Skeletal muscle tissue (tissue), 4 donors: ENCODE data around the gene DRICH1. TPM values are rescaled to one million over a fixed set of nuclear protein-coding genes. Genes with fewer than 3 reads are reported as not detected.
"Not testable (repeated sequence)": the region's sequence is repeated elsewhere in the genome, so short reads cannot be mapped to it uniquely, and the experiment has no call there.

ENCODE experiments used
- H3K27ac ChIP-seq: one replicate; pipeline ENCODE4 v1.7.0; 2013; ENCODE audit warnings: mild to moderate bottlenecking, low read depth, low read length, inconsistent platforms
- H3K27me3 ChIP-seq, 3 donors: one replicate each; pipeline ENCODE4 v1.7.0; 2013; ENCODE audit warnings: low read length in 3 of 3; ENCODE audit not compliant: control insufficient read depth in 3 of 3, insufficient read depth in 3 of 3
- H3K36me3 ChIP-seq, 3 donors: one replicate each; pipeline ENCODE4 v1.7.0; 2013; ENCODE audit warnings: low read length in 3 of 3; ENCODE audit not compliant: control insufficient read depth in 3 of 3, insufficient read depth in 3 of 3
- H3K4me1 ChIP-seq, 3 donors: one replicate each; pipeline ENCODE4 v1.7.0; 2013; ENCODE audit warnings: low read length in 3 of 3, mild to moderate bottlenecking in 3 of 3; ENCODE audit not compliant: control insufficient read depth in 3 of 3, insufficient read depth in 3 of 3
- H3K4me3 ChIP-seq, 3 donors: one replicate each; pipeline ENCODE4 v1.7.0; 2013; ENCODE audit warnings: low read length in 3 of 3
- H3K9ac ChIP-seq, 3 donors: one replicate each; pipeline ENCODE4 v1.7.0; 2013; ENCODE audit warnings: low read length in 3 of 3, mild to moderate bottlenecking in 3 of 3, moderate library complexity in 2 of 3, low read depth in 1 of 3
- H3K9me3 ChIP-seq, 3 donors: one replicate each; pipeline ENCODE4 v1.7.0; 2013; ENCODE audit warnings: low read length in 3 of 3; ENCODE audit not compliant: control insufficient read depth in 3 of 3
- total RNA-seq: library from RNA; depleted of rRNA; stranded (reverse); fragments of >200 nt; gene quantifications from one replicate; pipeline ENCODE4 v1.2.3, GENCODE V29; 2014
- donor health status: Osteomylitis.

The DRICH1 gene
- total RNA-seq, 1 donor from 2014 or later: 0.52 TPM

DNA sequence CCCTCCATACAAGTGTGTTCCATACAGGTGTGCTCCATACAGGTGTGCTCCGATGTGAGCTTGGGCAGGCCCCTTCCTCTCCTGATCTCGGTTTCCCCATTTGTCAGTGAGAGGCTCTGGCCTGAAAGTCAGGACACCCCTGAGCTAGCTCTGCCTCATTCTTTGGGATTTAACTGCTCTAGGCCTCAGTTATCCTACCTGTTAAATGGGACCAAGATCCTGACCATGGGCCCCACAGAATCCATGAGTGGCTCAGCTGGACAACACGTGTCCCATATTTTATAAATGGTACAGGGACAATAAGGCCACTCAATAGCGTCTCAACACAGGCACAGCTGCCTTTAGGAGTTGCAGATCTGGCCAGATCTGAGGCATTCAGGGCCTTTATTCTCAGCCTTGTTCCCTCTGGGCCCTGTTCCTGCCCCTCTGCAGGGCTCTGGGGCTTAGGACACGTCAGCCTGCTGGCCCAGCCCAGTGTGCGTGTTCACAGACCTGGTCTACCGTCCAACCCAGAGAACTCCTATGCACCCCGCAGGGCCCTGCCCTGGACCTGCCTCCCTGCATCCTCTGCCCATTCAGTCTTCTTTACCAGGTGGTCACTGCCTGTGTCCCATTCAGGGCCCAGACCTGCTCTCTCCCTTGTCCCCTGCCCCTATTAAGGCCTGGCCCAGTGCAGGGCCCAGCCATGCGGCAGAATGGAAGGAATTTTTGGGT is 33.2 kb downstream of the DRICH1 start:
- no peak overlapping the region for H3K4me3 ChIP-seq
- no peak overlapping the region for H3K27ac ChIP-seq
- no peaks in the 10 kb centered on the region for H3K36me3 ChIP-seq
- no peaks in the 10 kb centered on the region for H3K4me1 ChIP-seq
- no peak overlapping the region for H3K9ac ChIP-seq
- no peaks in the 10 kb centered on the region for H3K9me3 ChIP-seq
- peaks cover 0 to 2% (median 2%) of the 10 kb centered on the region in 3 donors for H3K27me3 ChIP-seq

GRCh38 chr22:23597576-23598268 is 34.4 kb downstream of the DRICH1 start:
- not testable (repeated sequence) for H3K9me3 ChIP-seq, H3K27me3 ChIP-seq, H3K4me1 ChIP-seq, H3K27ac ChIP-seq, H3K4me3 ChIP-seq, H3K36me3 ChIP-seq, H3K9ac ChIP-seq

DNA sequence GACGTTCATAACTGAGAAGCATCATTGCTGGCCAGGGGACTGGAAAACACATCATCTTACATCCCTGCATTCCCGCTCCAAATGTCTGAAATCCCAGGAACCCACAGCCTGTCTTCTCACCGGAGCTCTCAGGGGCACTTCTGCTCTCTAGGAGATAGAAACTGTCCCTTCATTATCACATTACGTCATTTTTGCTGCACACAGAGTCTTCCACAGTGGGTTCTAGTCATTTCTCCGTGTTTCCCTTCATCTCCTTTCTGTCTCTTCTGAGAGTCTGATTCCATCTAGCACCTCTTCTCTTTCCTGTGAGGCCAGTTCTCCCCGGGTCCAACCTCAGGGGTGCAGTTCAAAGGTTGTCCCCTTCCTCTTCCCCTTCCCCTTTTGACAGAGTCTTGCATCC is 36.2 kb downstream of the DRICH1 start:
- H3K9ac ChIP-seq, H3K4me3 ChIP-seq, H3K4me1 ChIP-seq, H3K27ac ChIP-seq, H3K9me3 ChIP-seq, H3K36me3 ChIP-seq, H3K27me3 ChIP-seq: not testable (repeated sequence)

- H3K27me3 ChIP-seq: no peaks in the 10 kb centered on the region
- H3K9me3 ChIP-seq: no peaks in the 10 kb centered on the region
- H3K4me1 ChIP-seq: no peaks in the 10 kb centered on the region
- H3K4me3 ChIP-seq: no peak overlapping the region
- no peak overlapping the region for H3K27ac ChIP-seq
- no peak overlapping the region for H3K9ac ChIP-seq
- no peaks in the 10 kb centered on the region for H3K36me3 ChIP-seq
Measured at GRCh38 chr22:23591846-23592245, 40.3 kb downstream of the DRICH1 start.

GRCh38 chr22:23591201-23591791 is 40.8 kb downstream of the DRICH1 start:
- Histone ChIP-seq H3K9ac (no peak overlapping the region), H3K27me3 (no peaks in the 10 kb centered on the region), H3K4me3 (no peak overlapping the region), H3K27ac (no peak overlapping the region), H3K36me3 (no peaks in the 10 kb centered on the region), H3K9me3 (no peaks in the 10 kb centered on the region), H3K4me1 (no peaks in the 10 kb centered on the region)

GRCh38 chr22:23583836-23584235 is 48.3 kb downstream of the DRICH1 start:
- peaks cover 0 to 5% (median 0%) of the 10 kb centered on the region in 3 donors for H3K27me3 ChIP-seq
- no peak overlapping the region for H3K9ac ChIP-seq
- no peaks in the 10 kb centered on the region for H3K36me3 ChIP-seq
- no peaks in the 10 kb centered on the region for H3K4me1 ChIP-seq
- no peak overlapping the region for H3K4me3 ChIP-seq
- no peaks in the 10 kb centered on the region for H3K9me3 ChIP-seq
- H3K27ac ChIP-seq: no peak overlapping the region

- H3K9ac ChIP-seq: no peak overlapping the region
- peaks cover 0 to 7% (median 2%) of the 10 kb centered on the region in 3 donors for H3K27me3 ChIP-seq
- H3K9me3 ChIP-seq: no peaks in the 10 kb centered on the region
- no peak overlapping the region for H3K27ac ChIP-seq
- H3K36me3 ChIP-seq: no peaks in the 10 kb centered on the region
- H3K4me3 ChIP-seq: no peak overlapping the region
- no peaks in the 10 kb centered on the region for H3K4me1 ChIP-seq
Measured at GRCh38 chr22:23583153-23583552, 49.0 kb downstream of the DRICH1 start.

GRCh38 chr22:23581260-23581650 is 50.9 kb downstream of the DRICH1 start:
- no peaks in the 10 kb centered on the region for H3K36me3 ChIP-seq
- H3K27ac ChIP-seq: no peak overlapping the region
- H3K27me3 ChIP-seq: peaks cover 0 to 8% (median 3%) of the 10 kb centered on the region in 3 donors
- no peak overlapping the region for H3K4me3 ChIP-seq
- no peaks in the 10 kb centered on the region for H3K9me3 ChIP-seq
- no peaks in the 10 kb centered on the region for H3K4me1 ChIP-seq
- no peak overlapping the region for H3K9ac ChIP-seq

- no peaks in the 10 kb centered on the region for H3K4me1 ChIP-seq
- no peak overlapping the region for H3K4me3 ChIP-seq
- H3K27me3 ChIP-seq: peaks cover 3 to 9% (median 6%) of the 10 kb centered on the region in 3 donors
- H3K36me3 ChIP-seq: no peaks in the 10 kb centered on the region
- H3K9ac ChIP-seq: no peak overlapping the region
- no peaks in the 10 kb centered on the region for H3K9me3 ChIP-seq
- H3K27ac ChIP-seq: no peak overlapping the region
Measured at GRCh38 chr22:23580576-23581259, 51.4 kb downstream of the DRICH1 start.
